H9 (cell line): Measurements from ENCODE around the gene DHDH. TPM values are rescaled to one million over a fixed set of nuclear protein-coding genes. Genes with fewer than 3 reads are reported as not detected.

Experiments used
- DNase-seq: peaks from one replicate; pipeline ENCODE4 v3.0.0-alpha.2; 2017
- H2AFZ ChIP-seq: one replicate; pipeline ENCODE4 v1.6.1; 2013; ENCODE audit warnings: mild to moderate bottlenecking, low read length, control low read depth, moderate library complexity
- H2AK5ac ChIP-seq: 2 replicates; pipeline ENCODE4 v1.6.1; 2013; ENCODE audit warnings: low read length, control low read depth, mixed read lengths; ENCODE audit not compliant: insufficient read length
- H2BK120ac ChIP-seq: one replicate; pipeline ENCODE4 v1.6.1; 2013; ENCODE audit warnings: low read depth, mild to moderate bottlenecking, low read length, control low read depth, inconsistent platforms; ENCODE audit not compliant: poor library complexity, severe bottlenecking
- H2BK12ac ChIP-seq: 2 replicates; pipeline ENCODE4 v1.6.1; 2013; ENCODE audit warnings: low read length, control low read depth, mixed read lengths, low read depth; ENCODE audit not compliant: insufficient read length
- H2BK15ac ChIP-seq: 2 replicates; pipeline ENCODE4 v1.6.1; 2013; ENCODE audit warnings: low read depth, low read length, control low read depth
- H2BK20ac ChIP-seq: one replicate; pipeline ENCODE4 v1.6.1; 2013; ENCODE audit warnings: low read depth, mild to moderate bottlenecking, low read length, control low read depth, inconsistent platforms; ENCODE audit not compliant: poor library complexity, severe bottlenecking
- H2BK5ac ChIP-seq: 2 replicates; pipeline ENCODE4 v1.6.1; 2013; ENCODE audit warnings: low read length, control low read depth, mixed read lengths; ENCODE audit not compliant: insufficient read length
- H3K14ac ChIP-seq: 2 replicates; pipeline ENCODE4 v1.6.1; 2013; ENCODE audit warnings: low read length, control low read depth; ENCODE audit not compliant: insufficient read depth
- H3K18ac ChIP-seq: 2 replicates; pipeline ENCODE4 v1.6.1; 2013; ENCODE audit warnings: low read depth, mild to moderate bottlenecking, mixed read lengths, low read length, control low read depth; ENCODE audit not compliant: insufficient read length
- H3K23ac ChIP-seq: 2 replicates; pipeline ENCODE4 v1.6.1; 2013; ENCODE audit warnings: low read length, control low read depth, mixed read lengths, low read depth; ENCODE audit not compliant: insufficient read length
- H3K23me2 ChIP-seq: 2 replicates; pipeline ENCODE4 v1.6.1; 2013; ENCODE audit warnings: low read depth, mild to moderate bottlenecking, mixed read lengths, low read length, control low read depth; ENCODE audit not compliant: insufficient read length, poor library complexity, severe bottlenecking
- H3K27ac ChIP-seq: 2 replicates; pipeline ENCODE4 v1.5.1; 2013; ENCODE audit warnings: low read length, control low read depth, mixed read lengths, low read depth; ENCODE audit not compliant: insufficient read length
- H3K27me3 ChIP-seq: 2 replicates; pipeline ENCODE4 v1.6.1; 2013; ENCODE audit warnings: low read length, control low read depth, inconsistent platforms; ENCODE audit not compliant: insufficient read depth
- H3K4ac ChIP-seq: 2 replicates; pipeline ENCODE4 v1.6.1; 2013; ENCODE audit warnings: low read depth, mild to moderate bottlenecking, control low read depth, inconsistent platforms, low read length, moderate library complexity
- H3K4me1 ChIP-seq: 2 replicates; pipeline ENCODE4 v1.6.1; 2013; ENCODE audit warnings: low read length, control low read depth, inconsistent platforms; ENCODE audit not compliant: insufficient read depth
- H3K4me2 ChIP-seq: 2 replicates; pipeline ENCODE4 v1.6.1; 2013; ENCODE audit warnings: low read length, control low read depth, mixed read lengths; ENCODE audit not compliant: insufficient read length, insufficient read depth
- H3K56ac ChIP-seq: 2 replicates; pipeline ENCODE4 v1.6.1; 2013; ENCODE audit warnings: low read depth, mild to moderate bottlenecking, mixed read lengths, low read length, control low read depth; ENCODE audit not compliant: insufficient read length
- H3K79me1 ChIP-seq: 2 replicates; pipeline ENCODE4 v1.6.1; 2013; ENCODE audit warnings: low read depth, mild to moderate bottlenecking, moderate library complexity, low read length, control low read depth, inconsistent platforms; ENCODE audit not compliant: insufficient read depth, poor library complexity, severe bottlenecking
- H3K79me2 ChIP-seq: 2 replicates; pipeline ENCODE4 v1.6.1; 2013; ENCODE audit warnings: low read length, control low read depth, inconsistent platforms; ENCODE audit not compliant: insufficient read depth
- H3K9ac ChIP-seq: 2 replicates; pipeline ENCODE4 v1.6.1; 2013; ENCODE audit warnings: low read length, control low read depth, mixed read lengths; ENCODE audit not compliant: insufficient read length; ENCODE audit errors: extremely low read depth
- H3K9me3 ChIP-seq: one replicate; pipeline ENCODE4 v1.6.1; 2013; ENCODE audit warnings: low read depth, low read length, inconsistent platforms; ENCODE audit not compliant: control insufficient read depth
- H3T11ph ChIP-seq: one replicate; pipeline ENCODE4 v1.6.1; 2013; ENCODE audit warnings: mild to moderate bottlenecking, low read length, control low read depth, inconsistent platforms
- H4K20me1 ChIP-seq: one replicate; pipeline ENCODE4 v1.6.1; 2013; ENCODE audit not compliant: control insufficient read depth, insufficient read length, insufficient read depth
- H4K5ac ChIP-seq: 2 replicates; pipeline ENCODE4 v1.6.1; 2013; ENCODE audit warnings: low read depth, mild to moderate bottlenecking, mixed read lengths, low read length, control low read depth; ENCODE audit not compliant: insufficient read length
- H4K8ac ChIP-seq: replicated peaks from 2 replicates; pipeline ENCODE4 v1.6.1; 2013; ENCODE audit warnings: low read length, control low read depth, mixed read lengths, low read depth; ENCODE audit not compliant: insufficient read length
- H4K91ac ChIP-seq: 2 replicates; pipeline ENCODE4 v1.6.1; 2013; ENCODE audit warnings: low read depth, mild to moderate bottlenecking, moderate library complexity, mixed read lengths, low read length, control low read depth; ENCODE audit not compliant: insufficient read length
- H3K27ac Mint-ChIP-seq, 3 experiments: 2 replicates in 2 of 3; 3 replicates in 1 of 3; pipeline ENCODE4 v1.8.0; 2020 to 2021; ENCODE audit warnings: mixed read lengths in 3 of 3, mild to moderate bottlenecking in 1 of 3, moderate library complexity in 1 of 3
- H3K27me3 Mint-ChIP-seq: 2 replicates; pipeline ENCODE4 v1.8.0; 2021; ENCODE audit warnings: low read depth, mild to moderate bottlenecking, moderate library complexity, mixed read lengths
- H3K36me3 Mint-ChIP-seq, 3 experiments: 2 replicates in 2 of 3; 3 replicates in 1 of 3; pipeline ENCODE4 v1.8.0; 2020 to 2021; ENCODE audit warnings: low read depth in 3 of 3, mixed read lengths in 3 of 3; ENCODE audit not compliant: insufficient read depth in 1 of 3
- H3K4me1 Mint-ChIP-seq, 2 experiments: 2 replicates each; pipeline ENCODE4 v1.8.0; 2020; ENCODE audit warnings: mixed read lengths in 2 of 2
- H3K4me3 Mint-ChIP-seq, 2 experiments: 2 replicates in 1 of 2; 3 replicates in 1 of 2; pipeline ENCODE4 v1.8.0; 2020 to 2021; ENCODE audit warnings: mild to moderate bottlenecking in 2 of 2, mixed read lengths in 2 of 2, moderate library complexity in 1 of 2
- H3K9me3 Mint-ChIP-seq, 2 experiments: 2 replicates in 1 of 2; 3 replicates in 1 of 2; pipeline ENCODE4 v1.8.0; 2020; ENCODE audit warnings: mild to moderate bottlenecking in 2 of 2, mixed read lengths in 2 of 2, moderate library complexity in 1 of 2
- WGBS: extraction: QIAGEN DNeasy Blood & Tissue Kit; methylation state at CpG from one replicate; pipeline ENCODE4 v1.1.7; 2013; ENCODE audit warnings: missing lambda C conversion rate, low lambda C conversion rate, mixed read lengths; ENCODE audit not compliant: insufficient read length; ENCODE audit errors: extremely low coverage; 5-methylcytosine and 5-hydroxymethylcytosine counted together
- total RNA-seq: library from RNA; stranded (reverse); gene quantifications from 2 replicates; pipeline ENCODE4 v1.2.1, GENCODE V29; 2021
- TF ChIP-seq, protein P1 (sequence below): fragments of 200-600 bp; sonication (generic); conservative IDR thresholded peaks from 3 replicates; pipeline ENCODE4 v1.8.0; 2021; ENCODE audit warnings: antibody characterized with exemption, mild to moderate bottlenecking

The DHDH gene
- total RNA-seq, 1 experiment from 2014 or later, result 2.0 TPM

DNA sequence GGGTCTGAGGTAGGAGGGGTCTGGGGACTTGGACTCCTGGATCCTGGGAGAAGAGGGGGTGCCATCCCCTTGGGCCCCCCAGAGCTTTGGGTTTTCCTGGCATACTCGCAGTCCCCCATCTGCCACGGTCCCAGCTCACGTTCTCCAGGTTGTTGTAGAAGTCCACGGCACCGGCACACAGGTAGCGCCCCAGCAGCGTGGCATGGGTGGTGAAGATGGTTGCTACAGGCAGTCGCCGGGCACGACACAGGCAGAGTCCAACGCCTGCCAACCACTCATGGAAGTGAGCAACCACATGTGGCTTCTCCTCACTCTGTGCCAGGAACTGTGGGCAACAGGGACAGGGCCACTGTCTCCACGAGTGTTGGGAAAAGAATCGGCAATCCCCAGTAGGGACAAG is 52.2 kb downstream of the DHDH start:
- Histone ChIP-seq H2BK5ac (no peak overlapping the region), H3K4me1 (no peaks in the 10 kb centered on the region), H3K4ac (no peak overlapping the region), H2BK120ac (no peak overlapping the region), H3K9me3 (no peaks in the 10 kb centered on the region), H4K91ac (no peak overlapping the region), H3K27me3 (no peaks in the 10 kb centered on the region), H3T11ph (no peak overlapping the region), H2BK12ac (no peak overlapping the region), H3K14ac (no peak overlapping the region), H3K9ac (no peak overlapping the region), H2AFZ (no peak overlapping the region), H3K79me1 (no peaks in the 10 kb centered on the region), H3K23ac (no peak overlapping the region), H2BK15ac (no peak overlapping the region), H3K27ac (no peak overlapping the region), H3K79me2 (no peaks in the 10 kb centered on the region), H4K5ac (no peak overlapping the region), H3K4me2 (no peak overlapping the region), H3K23me2 (no peaks in the 10 kb centered on the region), H2AK5ac (no peak overlapping the region), H4K20me1 (no peaks in the 10 kb centered on the region), H3K18ac (no peak overlapping the region), H4K8ac (no peak overlapping the region), H3K56ac (no peak overlapping the region), H2BK20ac (no peak overlapping the region)
- Mint-ChIP-seq H3K9me3 (no peaks in the 10 kb centered on the region; a peak in 1 of 5 replicates), H3K27me3 (no peaks in the 10 kb centered on the region), H3K4me3 (no peak overlapping the region), H3K4me1 (peaks cover 8% of the 10 kb centered on the region in 2 experiments), H3K27ac (no peak overlapping the region), H3K36me3 (peaks cover 29 to 72% (median 67%) of the 10 kb centered on the region in 3 experiments)
- TF ChIP-seq, protein P1, sequence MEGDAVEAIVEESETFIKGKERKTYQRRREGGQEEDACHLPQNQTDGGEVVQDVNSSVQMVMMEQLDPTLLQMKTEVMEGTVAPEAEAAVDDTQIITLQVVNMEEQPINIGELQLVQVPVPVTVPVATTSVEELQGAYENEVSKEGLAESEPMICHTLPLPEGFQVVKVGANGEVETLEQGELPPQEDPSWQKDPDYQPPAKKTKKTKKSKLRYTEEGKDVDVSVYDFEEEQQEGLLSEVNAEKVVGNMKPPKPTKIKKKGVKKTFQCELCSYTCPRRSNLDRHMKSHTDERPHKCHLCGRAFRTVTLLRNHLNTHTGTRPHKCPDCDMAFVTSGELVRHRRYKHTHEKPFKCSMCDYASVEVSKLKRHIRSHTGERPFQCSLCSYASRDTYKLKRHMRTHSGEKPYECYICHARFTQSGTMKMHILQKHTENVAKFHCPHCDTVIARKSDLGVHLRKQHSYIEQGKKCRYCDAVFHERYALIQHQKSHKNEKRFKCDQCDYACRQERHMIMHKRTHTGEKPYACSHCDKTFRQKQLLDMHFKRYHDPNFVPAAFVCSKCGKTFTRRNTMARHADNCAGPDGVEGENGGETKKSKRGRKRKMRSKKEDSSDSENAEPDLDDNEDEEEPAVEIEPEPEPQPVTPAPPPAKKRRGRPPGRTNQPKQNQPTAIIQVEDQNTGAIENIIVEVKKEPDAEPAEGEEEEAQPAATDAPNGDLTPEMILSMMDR, result no peak
- no CpG with 5 or more reads among the region's 13 CpGs for WGBS
- no peak for DNase-seq
